DOHH2 (cell line): Measurements from ENCODE around the gene EYA4.

Experiments
- CTCF ChIP-seq: fragments of 200-600 bp; sonication (generic); IDR thresholded peaks from one replicate; pipeline ENCODE4 v1.5.1; 2014; ENCODE audit warnings: antibody characterized with exemption, mild to moderate bottlenecking, low read depth, low read length; ENCODE audit not compliant: poor library complexity, severe bottlenecking
- EZH2phosphoT487 ChIP-seq: fragments of 200-600 bp; sonication (generic); IDR thresholded peaks from 2 replicates; pipeline ENCODE4 v1.6.1; 2017; ENCODE audit warnings: borderline replicate concordance, mild to moderate bottlenecking, antibody characterized with exemption, low read length, moderate library complexity, mixed read lengths

- no peak for TF ChIP-seq CTCF
- no peak for TF ChIP-seq EZH2phosphoT487
Observed at GRCh38 chr6:133540361-133540760, 299.2 kb downstream of the EYA4 start.
